Vagina (tissue), 2 donors: ENCODE results near the gene PTPRK.

Source experiments
- POLR2A ChIP-seq, 2 donors: fragments of 450-650 bp; IDR thresholded peaks; one replicate each; pipeline ENCODE4 v1.6.1; 2017; ENCODE audit warnings: antibody characterized with exemption in 2 of 2, mild to moderate bottlenecking in 2 of 2, moderate library complexity in 2 of 2
- TF ChIP-seq, protein P1 (sequence below), 3 experiments: fragments of 450-650 bp in 2 of 3; fragments of 200-600 bp in 1 of 3; sonication (generic) in 1 of 3; IDR thresholded peaks; one replicate each; pipeline ENCODE4 v1.5.1; 2017 to 2019; ENCODE audit warnings: antibody characterized with exemption in 3 of 3, mild to moderate bottlenecking in 2 of 3, moderate library complexity in 2 of 3

DNA sequence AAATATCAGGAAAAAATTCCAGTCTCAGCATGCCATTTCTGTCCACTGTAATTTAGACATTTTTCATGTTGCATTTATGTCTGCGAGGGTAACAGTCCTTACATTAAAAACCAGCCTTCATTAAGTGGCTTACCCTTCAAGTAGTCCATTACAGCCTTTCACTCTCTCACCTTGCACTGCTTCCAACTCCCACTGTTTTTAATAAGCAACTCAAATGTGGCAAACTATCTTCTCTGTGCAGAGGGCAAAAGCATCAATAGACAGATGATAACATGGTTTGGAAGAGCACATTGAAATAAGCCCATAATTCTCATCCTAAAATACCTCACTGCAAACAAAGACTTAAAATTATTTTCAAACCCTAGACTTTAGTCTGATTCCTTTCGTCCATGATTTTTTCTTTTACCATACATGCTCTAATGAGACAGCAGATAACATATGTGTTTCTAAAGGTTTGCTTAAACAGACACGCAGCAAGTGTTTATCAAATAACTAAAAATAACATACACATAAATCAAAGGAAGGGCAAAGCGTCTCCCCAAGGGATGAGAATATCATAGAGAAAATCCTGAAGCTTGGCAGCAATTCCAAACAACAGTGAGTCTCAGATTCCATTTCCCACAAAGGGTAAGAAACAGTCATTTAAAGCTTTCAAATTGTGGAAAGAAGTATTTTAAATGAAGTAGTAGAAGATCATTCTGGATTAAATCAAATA lies 130.4 kb downstream of the PTPRK start:
- TF ChIP-seq, protein P1, sequence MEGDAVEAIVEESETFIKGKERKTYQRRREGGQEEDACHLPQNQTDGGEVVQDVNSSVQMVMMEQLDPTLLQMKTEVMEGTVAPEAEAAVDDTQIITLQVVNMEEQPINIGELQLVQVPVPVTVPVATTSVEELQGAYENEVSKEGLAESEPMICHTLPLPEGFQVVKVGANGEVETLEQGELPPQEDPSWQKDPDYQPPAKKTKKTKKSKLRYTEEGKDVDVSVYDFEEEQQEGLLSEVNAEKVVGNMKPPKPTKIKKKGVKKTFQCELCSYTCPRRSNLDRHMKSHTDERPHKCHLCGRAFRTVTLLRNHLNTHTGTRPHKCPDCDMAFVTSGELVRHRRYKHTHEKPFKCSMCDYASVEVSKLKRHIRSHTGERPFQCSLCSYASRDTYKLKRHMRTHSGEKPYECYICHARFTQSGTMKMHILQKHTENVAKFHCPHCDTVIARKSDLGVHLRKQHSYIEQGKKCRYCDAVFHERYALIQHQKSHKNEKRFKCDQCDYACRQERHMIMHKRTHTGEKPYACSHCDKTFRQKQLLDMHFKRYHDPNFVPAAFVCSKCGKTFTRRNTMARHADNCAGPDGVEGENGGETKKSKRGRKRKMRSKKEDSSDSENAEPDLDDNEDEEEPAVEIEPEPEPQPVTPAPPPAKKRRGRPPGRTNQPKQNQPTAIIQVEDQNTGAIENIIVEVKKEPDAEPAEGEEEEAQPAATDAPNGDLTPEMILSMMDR (IDR thresholded peaks at IDR 0.05): no peak
- no peak for TF ChIP-seq POLR2A (IDR thresholded peaks at IDR 0.05)
